B cell (primary cell): Measurements from ENCODE around the gene CILP. TPM values are rescaled to one million over a fixed set of nuclear protein-coding genes. Genes with fewer than 3 reads are reported as not detected.

Experiments used
- ATAC-seq: fragments of 200-7000 bp; cut with Tn5 transposase; one replicate; pipeline ENCODE4 v1.10.0; 2021; ENCODE audit warnings: low read depth, mild to moderate bottlenecking, moderate number of reproducible peaks, moderate library complexity
- CTCF ChIA-PET: fragments of 350-600 bp; sonication (Branson Sonifier 250); formaldehyde crosslinking; loops from one replicate; lab custom pipeline; 2021; ENCODE audit warnings: antibody characterized with exemption, inconsistent platforms; lab: Charles Lee
- POLR2A ChIA-PET: fragments of 350-600 bp; sonication (Branson Sonifier 250); formaldehyde crosslinking; loops from one replicate; lab custom pipeline; 2021; ENCODE audit warnings: antibody characterized with exemption; lab: Charles Lee
- DNase-seq: peaks from one replicate; pipeline ENCODE4 v3.0.0; 2013
- H2AFZ ChIP-seq: 2 replicates; pipeline ENCODE4 v1.6.1; 2012; ENCODE audit warnings: mild to moderate bottlenecking, low read depth, low read length; ENCODE audit not compliant: insufficient read depth, poor library complexity, severe bottlenecking
- H3K27ac ChIP-seq, 2 donors: 1 replicate in 1 of 2; 2 replicates in 1 of 2; pipeline ENCODE4 v1.5.1; 2012 to 2013; ENCODE audit warnings: low read length in 2 of 2, mild to moderate bottlenecking in 2 of 2, moderate library complexity in 1 of 2
- H3K27me3 ChIP-seq, 4 experiments: fragments of 200-600 bp in 1 of 4; sonication (generic) in 1 of 4; replicated peaks in 1 of 4; 1 replicate in 2 of 4; 2 replicates in 2 of 4; pipeline versions ENCODE4 v1.6.1 to v1.7.0; 2013 to 2016; ENCODE audit warnings: low read length in 3 of 4, mild to moderate bottlenecking in 2 of 4, mixed read lengths in 1 of 4, moderate library complexity in 1 of 4; ENCODE audit not compliant: insufficient read depth in 4 of 4, control insufficient read depth in 3 of 4; ENCODE audit errors: control extremely low read depth in 1 of 4
- H3K36me3 ChIP-seq, 2 experiments: replicated peaks in 1 of 2; 1 replicate in 1 of 2; 2 replicates in 1 of 2; pipeline versions ENCODE4 v1.6.1 to v1.7.1; 2013; ENCODE audit warnings: low read length in 1 of 2; ENCODE audit not compliant: insufficient read depth in 2 of 2, control insufficient read depth in 1 of 2; ENCODE audit errors: control extremely low read depth in 1 of 2, extremely low read depth in 1 of 2
- H3K4me1 ChIP-seq, 2 donors: fragments of 200-600 bp in 1 of 2; sonication (generic) in 1 of 2; 1 replicate in 1 of 2; 2 replicates in 1 of 2; pipeline versions ENCODE4 v1.5.1 to v1.6.1; 2013 to 2017; ENCODE audit warnings: low read length in 2 of 2; ENCODE audit not compliant: control insufficient read depth in 2 of 2, insufficient read depth in 2 of 2
- H3K4me2 ChIP-seq: replicated peaks from 2 replicates; pipeline ENCODE3; 2012; ENCODE audit warnings: mild to moderate bottlenecking, low read depth, low read length; ENCODE audit not compliant: poor library complexity, severe bottlenecking
- H3K4me3 ChIP-seq, 5 experiments: fragments of 200-600 bp in 1 of 5; sonication (generic) in 1 of 5; 1 replicate in 3 of 5; 2 replicates in 2 of 5; pipeline versions ENCODE4 v1.5.1 to v1.7.0; 2011 to 2016; ENCODE audit warnings: low read length in 4 of 5, mild to moderate bottlenecking in 4 of 5, low read depth in 2 of 5, control low read depth in 1 of 5, moderate library complexity in 1 of 5; ENCODE audit not compliant: insufficient read depth in 1 of 5; ENCODE audit errors: control extremely low read depth in 1 of 5, extremely low read depth in 1 of 5
- H3K79me2 ChIP-seq: fragments of 200-600 bp; sonication (generic); one replicate; pipeline ENCODE4 v1.6.0; 2016; ENCODE audit warnings: low read length; ENCODE audit not compliant: control insufficient read depth, insufficient read depth
- H3K9ac ChIP-seq: fragments of 200-600 bp; sonication (generic); 2 replicates; pipeline ENCODE4 v1.6.1; 2017; ENCODE audit warnings: mild to moderate bottlenecking, low read length, moderate library complexity
- H3K9me3 ChIP-seq, 3 donors: one replicate each; pipeline versions ENCODE4 v1.6.1 to v1.7.1; 2013; ENCODE audit warnings: low read length in 2 of 3; ENCODE audit not compliant: control insufficient read depth in 2 of 3, insufficient read depth in 1 of 3; ENCODE audit errors: control extremely low read depth in 1 of 3
- H4K20me1 ChIP-seq: 2 replicates; pipeline ENCODE4 v1.6.0; 2012; ENCODE audit warnings: mild to moderate bottlenecking, low read length; ENCODE audit not compliant: insufficient read depth, control insufficient read depth, poor library complexity, severe bottlenecking
- H3K27ac Mint-ChIP-seq: one replicate; pipeline ENCODE4 v1.8.0; 2021; ENCODE audit warnings: mixed read lengths
- H3K27me3 Mint-ChIP-seq: one replicate; pipeline ENCODE4 v1.8.0; 2021; ENCODE audit warnings: mixed read lengths
- H3K4me1 Mint-ChIP-seq: one replicate; pipeline ENCODE4 v1.8.0; 2021; ENCODE audit warnings: mixed read lengths
- H3K4me3 Mint-ChIP-seq: one replicate; pipeline ENCODE4 v1.8.0; 2021; ENCODE audit warnings: mixed read lengths
- H3K9me3 Mint-ChIP-seq: one replicate; pipeline ENCODE4 v1.8.0; 2022; ENCODE audit warnings: mixed read lengths; ENCODE audit not compliant: insufficient read depth
- EZH2 ChIP-seq: IDR thresholded peaks from 2 replicates; pipeline ENCODE4 v1.6.1; 2012; ENCODE audit warnings: borderline replicate concordance, low read depth, mild to moderate bottlenecking, moderate library complexity, low read length; ENCODE audit not compliant: insufficient read depth, poor library complexity, severe bottlenecking
- WGBS: methylation state at CpG from one replicate; pipeline ENCODE4 v1.1.5; 2013; ENCODE audit warnings: missing lambda C conversion rate; ENCODE audit not compliant: insufficient coverage; 5-methylcytosine and 5-hydroxymethylcytosine counted together
- intact Hi-C: fragments of 100-400 bp; cut with micrococcal nuclease; formaldehyde crosslinking; loops from one replicate; pipeline ENCODE4 v1.10.0; 2022
- polyA plus RNA-seq: library from polyadenylated mRNA; depleted of rRNA; stranded (reverse); fragments of >200 nt; gene quantifications from 2 replicates; pipeline ENCODE4 v1.2.3, GENCODE V29; 2012
- total RNA-seq, 2 donors: library from RNA; stranded (reverse); fragments of 120-200 nt in 1 of 2; gene quantifications; 1 replicate in 1 of 2; 2 replicates in 1 of 2; pipeline versions ENCODE4 v1.2.3 to v1.2.4, GENCODE V29; 2013 to 2022
- TF ChIP-seq, protein P1 (sequence below): fragments of 200-600 bp; IDR thresholded peaks from one replicate; pipeline ENCODE4 v1.8.0; 2022; ENCODE audit warnings: antibody characterized with exemption, mild to moderate bottlenecking

The CILP gene
- total and polyA plus RNA-seq, 2 donors (not counting 1 experiment from before 2014, with no cell fraction given): 0.52 to 0.94 TPM

DNA sequence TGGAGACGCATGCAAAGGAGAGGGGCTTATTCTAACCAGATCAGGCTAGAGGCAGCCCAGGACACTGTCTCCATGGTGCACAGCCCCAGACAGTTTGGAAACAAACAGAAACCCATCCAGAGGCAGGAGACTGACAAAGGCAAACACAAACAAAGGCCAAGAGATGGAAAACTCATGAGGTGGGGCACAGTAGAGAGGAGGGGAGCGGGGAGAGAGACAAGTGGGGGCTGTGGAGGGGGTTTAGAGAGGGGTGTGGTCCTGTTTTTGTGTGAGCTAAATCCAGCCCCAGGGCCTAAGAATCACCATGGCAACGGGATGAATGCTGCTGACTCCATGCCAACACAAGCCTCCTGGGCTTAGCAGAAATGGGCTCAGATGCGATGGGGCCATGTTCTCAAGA lies 43.1 kb upstream of the CILP start:
- Histone ChIP-seq H3K9me3 (no peaks in the 10 kb centered on the region), H3K4me1 (no peaks in the 10 kb centered on the region), H2AFZ (no peak overlapping the region), H3K27me3 (no peaks in the 10 kb centered on the region), H3K4me3 (no peak overlapping the region), H3K9ac (no peak overlapping the region), H4K20me1 (no peaks in the 10 kb centered on the region), H3K79me2 (no peaks in the 10 kb centered on the region), H3K4me2 (no peak overlapping the region), H3K27ac (no peak overlapping the region), H3K36me3 (peaks cover 9 to 27% of the 10 kb centered on the region in 2 experiments)
- intact Hi-C loops: no loop called here
- WGBS: 72% methylated on average over 4 of the region's 4 CpGs
- Mint-ChIP-seq H3K27ac (no peak overlapping the region), H3K9me3 (no peaks in the 10 kb centered on the region), H3K4me3 (no peak overlapping the region), H3K27me3 (no peaks in the 10 kb centered on the region), H3K4me1 (no peaks in the 10 kb centered on the region)
- TF ChIP-seq EZH2: no peak
- TF ChIP-seq, protein P1, sequence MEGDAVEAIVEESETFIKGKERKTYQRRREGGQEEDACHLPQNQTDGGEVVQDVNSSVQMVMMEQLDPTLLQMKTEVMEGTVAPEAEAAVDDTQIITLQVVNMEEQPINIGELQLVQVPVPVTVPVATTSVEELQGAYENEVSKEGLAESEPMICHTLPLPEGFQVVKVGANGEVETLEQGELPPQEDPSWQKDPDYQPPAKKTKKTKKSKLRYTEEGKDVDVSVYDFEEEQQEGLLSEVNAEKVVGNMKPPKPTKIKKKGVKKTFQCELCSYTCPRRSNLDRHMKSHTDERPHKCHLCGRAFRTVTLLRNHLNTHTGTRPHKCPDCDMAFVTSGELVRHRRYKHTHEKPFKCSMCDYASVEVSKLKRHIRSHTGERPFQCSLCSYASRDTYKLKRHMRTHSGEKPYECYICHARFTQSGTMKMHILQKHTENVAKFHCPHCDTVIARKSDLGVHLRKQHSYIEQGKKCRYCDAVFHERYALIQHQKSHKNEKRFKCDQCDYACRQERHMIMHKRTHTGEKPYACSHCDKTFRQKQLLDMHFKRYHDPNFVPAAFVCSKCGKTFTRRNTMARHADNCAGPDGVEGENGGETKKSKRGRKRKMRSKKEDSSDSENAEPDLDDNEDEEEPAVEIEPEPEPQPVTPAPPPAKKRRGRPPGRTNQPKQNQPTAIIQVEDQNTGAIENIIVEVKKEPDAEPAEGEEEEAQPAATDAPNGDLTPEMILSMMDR: no peak
- no peak for ATAC-seq
- no peak for DNase-seq
- POLR2A ChIA-PET: no interaction called here
- CTCF ChIA-PET: no interaction called here

DNA sequence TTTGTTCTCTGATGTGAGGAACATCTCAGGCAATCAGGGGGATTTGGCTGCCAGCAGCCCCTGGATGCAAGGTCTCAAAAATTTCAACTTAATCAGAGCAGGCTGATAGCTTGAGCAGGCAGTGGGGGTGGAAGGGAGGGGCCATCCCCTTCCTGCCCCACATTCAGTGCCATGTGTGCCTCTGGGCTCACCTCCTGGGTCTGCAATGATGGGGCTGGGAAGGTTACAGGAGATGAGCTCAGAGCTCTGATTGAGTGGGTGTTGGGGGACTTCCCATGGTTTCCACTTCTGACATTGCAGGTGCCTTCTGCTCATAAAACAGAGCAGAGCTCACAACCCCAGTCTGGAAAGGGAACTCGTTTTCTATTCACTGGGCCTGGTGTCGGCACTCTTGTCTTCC lies 38.4 kb upstream of the CILP start:
- Mint-ChIP-seq H3K4me3 (no peak overlapping the region), H3K4me1 (no peaks in the 10 kb centered on the region), H3K9me3 (no peaks in the 10 kb centered on the region), H3K27me3 (no peaks in the 10 kb centered on the region), H3K27ac (no peak overlapping the region)
- Histone ChIP-seq H3K9me3 (peaks cover 0 to 4% (median 0%) of the 10 kb centered on the region in 3 donors), H3K36me3 (peaks cover 2 to 5% of the 10 kb centered on the region in 2 experiments), H3K27ac (no peak overlapping the region), H3K4me3 (no peak overlapping the region), H4K20me1 (no peaks in the 10 kb centered on the region), H2AFZ (no peak overlapping the region), H3K4me2 (no peak overlapping the region), H3K79me2 (no peaks in the 10 kb centered on the region), H3K27me3 (no peaks in the 10 kb centered on the region), H3K9ac (no peak overlapping the region), H3K4me1 (no peaks in the 10 kb centered on the region)
- DNase-seq (no peak), ATAC-seq (peak; percentile 58)
- POLR2A ChIA-PET: no interaction called here
- no peak for TF ChIP-seq EZH2
- TF ChIP-seq, protein P1: no peak
- CTCF ChIA-PET: interaction anchor here (1.4 kb wide), 1 partner anchor 10 kb away, joined by 4 read pairs; no protein-coding TSS in a partner anchor
- intact Hi-C loops: no loop called here
- 63% methylated on average over 2 of the region's 2 CpGs for WGBS
